ENCODE data around the gene B3GALT2.

DNA sequence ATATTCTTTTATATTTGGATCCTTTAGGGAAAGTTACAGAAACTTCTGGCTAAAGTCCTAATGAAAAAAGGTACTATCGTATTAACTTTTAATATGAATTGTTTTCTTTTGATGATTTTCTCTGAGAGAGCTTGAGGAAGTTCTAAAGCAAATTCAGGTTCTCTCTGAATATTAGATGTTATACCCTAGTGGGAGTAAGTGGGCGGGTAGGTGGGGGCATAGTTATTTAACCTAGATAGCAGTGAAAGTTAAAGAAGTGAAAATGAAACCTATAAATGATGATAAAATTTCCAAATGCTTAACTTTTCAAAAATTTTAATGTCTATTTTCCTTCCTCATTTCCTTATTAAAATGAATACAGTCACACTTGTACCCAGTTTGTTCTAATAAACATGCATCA, 26.2 kb upstream of the B3GALT2 start:
- TF ChIP-seq, protein P1, sequence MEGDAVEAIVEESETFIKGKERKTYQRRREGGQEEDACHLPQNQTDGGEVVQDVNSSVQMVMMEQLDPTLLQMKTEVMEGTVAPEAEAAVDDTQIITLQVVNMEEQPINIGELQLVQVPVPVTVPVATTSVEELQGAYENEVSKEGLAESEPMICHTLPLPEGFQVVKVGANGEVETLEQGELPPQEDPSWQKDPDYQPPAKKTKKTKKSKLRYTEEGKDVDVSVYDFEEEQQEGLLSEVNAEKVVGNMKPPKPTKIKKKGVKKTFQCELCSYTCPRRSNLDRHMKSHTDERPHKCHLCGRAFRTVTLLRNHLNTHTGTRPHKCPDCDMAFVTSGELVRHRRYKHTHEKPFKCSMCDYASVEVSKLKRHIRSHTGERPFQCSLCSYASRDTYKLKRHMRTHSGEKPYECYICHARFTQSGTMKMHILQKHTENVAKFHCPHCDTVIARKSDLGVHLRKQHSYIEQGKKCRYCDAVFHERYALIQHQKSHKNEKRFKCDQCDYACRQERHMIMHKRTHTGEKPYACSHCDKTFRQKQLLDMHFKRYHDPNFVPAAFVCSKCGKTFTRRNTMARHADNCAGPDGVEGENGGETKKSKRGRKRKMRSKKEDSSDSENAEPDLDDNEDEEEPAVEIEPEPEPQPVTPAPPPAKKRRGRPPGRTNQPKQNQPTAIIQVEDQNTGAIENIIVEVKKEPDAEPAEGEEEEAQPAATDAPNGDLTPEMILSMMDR (IDR thresholded peaks at IDR 0.05; ENCODE audit: low read depth, low read length) = no peak
- TF ChIP-seq EZH2phosphoT487 (IDR thresholded peaks at IDR 0.05; ENCODE audit: low read depth) = no peak
